GM19328 (cell line): ENCODE data around the gene ERGIC1.

Source experiments
- ATAC-seq: cut with Tn5 transposase; IDR thresholded peaks from one replicate; pipeline ENCODE4 v1.9.1; 2021; ENCODE audit warnings: mild to moderate bottlenecking, moderate library complexity; ENCODE audit not compliant: unreplicated experiment

Gene ERGIC1

DNA sequence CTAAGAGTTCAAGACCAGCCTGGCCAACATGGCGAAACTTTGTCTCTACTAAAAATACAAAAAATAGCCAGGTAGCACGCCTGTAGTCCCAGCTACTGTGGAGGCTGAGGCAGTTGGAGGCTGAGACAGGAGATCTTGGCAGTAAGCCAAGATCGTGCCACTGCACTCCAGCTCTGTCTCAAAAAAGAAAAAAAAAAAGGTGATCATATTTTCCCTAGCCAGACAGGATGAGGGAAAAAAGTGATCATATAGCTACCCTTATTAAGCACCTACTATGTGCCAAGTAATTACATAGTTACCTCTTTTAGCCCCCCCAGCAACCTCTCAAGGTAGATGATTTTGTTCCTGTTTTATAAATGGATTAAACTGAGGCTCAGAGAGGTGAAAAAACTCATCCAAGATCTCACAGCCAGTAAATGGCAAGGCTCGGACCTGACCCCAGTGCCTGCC lies 107.0 kb downstream of the ERGIC1 start:
- ATAC-seq = no peak

DNA sequence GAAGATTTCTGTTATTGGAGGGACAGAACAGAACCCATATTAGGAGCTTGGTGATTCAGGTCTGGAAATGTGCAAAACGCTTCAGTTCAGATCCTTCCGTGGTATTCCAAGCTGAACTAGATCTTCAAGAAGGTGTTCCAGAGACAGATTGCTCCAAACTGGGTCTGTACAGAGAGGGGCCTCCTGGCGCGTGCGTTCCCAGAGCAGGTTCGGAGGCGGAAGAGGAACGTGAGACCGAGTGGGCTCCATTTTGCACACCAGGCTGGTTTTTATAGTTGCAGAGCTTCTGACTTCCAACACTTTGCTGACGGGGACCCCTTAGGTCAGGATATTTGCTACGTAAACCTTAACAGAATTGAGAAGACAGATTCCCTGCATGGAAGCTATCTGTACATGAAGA lies 108.5 kb downstream of the ERGIC1 start:
- no peak for ATAC-seq

DNA sequence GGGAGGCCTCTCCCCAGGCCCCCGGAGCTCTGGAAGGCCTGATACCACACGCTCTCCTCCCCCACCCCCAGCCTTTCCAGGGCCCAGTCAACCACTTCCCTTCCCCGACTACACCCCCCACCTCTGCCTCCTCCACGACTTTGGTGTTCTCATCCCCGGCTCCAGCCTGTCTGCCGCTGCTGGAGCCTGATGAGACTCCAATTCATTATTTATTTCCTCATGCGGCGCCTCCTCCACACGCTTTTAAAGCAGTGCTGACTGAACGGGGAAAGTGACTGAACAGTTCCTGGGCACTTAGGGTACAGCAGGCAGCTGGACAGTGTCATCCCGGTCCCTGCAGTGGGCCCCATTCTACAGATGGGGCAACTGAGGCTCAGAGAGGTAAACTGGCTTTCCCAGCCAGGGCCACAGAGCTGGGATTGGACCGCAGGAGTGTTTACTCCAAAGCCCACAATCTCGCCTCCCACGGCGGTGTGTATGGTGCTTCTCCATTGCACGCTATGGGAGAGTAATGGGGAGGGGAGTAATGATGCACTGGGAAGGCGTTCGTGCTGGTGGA lies 109.3 kb downstream of the ERGIC1 start:
- no peak for ATAC-seq

DNA sequence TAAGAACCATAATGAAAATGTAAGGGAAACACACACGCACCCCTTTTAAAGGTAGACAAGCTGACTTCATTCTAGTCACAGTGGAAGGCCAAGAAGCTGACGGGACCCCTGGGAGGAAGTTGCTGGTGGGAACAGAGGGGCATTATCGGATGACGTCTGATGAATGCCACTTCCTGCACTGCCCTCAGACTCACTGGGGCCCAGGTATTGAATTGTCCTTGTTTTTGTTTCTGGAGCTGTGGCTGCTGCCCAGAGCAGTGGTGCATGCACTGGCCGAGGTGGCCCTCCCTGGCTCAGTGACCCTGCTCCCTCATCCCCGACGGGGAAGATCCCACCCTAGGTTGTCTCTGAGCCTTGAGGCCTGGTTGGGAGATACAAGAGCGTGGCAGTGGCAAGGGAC lies 109.9 kb downstream of the ERGIC1 start:
- ATAC-seq = no peak

DNA sequence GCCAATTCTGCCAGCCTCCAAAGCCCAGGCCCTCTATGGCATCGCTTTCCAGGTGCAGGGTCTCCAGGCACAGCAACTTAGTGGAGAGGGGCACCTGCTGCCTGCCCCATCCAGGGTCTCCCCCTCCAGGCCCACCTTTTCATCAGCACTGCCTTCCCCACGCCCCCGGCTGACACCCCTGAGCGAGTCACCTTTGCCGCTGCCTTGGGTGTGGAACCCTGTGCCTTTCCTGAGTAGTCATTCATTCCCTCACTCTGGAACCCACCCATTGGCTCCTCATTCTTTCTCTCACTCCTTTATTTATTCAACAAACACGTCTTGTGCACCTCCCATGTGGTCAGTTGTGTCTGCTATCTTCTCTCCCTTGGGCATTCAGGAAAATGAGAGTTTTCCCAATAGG lies 110.7 kb downstream of the ERGIC1 start:
- ATAC-seq = no peak

DNA sequence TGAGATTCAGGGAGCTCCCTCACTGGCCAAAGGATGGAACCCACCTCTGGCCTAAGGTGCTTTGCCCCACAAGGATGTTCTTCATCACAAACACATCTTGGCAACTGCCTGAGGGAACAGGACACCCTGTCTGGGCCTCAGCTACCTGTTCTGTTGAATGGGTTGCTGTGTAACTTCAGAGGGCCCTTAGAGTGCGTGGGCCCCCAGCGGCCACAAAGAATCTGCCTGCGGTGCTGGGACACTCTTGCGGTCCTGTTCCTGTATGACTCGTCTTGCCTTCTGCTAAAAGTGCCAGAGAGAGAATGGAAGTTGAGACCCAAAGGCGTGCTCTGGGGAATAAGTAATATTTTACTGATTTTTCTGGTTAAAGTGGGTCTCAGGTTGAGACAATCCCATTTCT lies 111.1 kb downstream of the ERGIC1 start:
- no peak for ATAC-seq

DNA sequence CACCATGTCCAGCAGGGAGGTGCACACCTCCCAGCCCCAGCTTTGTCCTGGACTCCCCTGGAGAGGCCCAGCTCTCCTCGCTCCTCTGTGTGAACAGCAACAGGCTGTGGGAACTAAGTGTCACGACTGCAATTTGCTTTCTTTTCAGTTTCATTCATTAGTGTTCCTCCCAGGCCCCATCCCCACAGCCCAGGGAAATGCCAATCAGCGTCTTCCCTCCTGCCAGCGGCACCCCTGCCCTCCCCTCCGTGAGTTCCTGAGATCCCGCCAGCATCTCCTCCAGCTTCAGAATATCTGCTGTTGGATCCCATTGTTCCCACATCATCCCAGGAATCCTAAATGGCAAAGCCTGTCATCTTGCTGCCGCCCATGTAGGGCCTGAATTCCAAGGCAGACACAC lies 112.1 kb downstream of the ERGIC1 start:
- ATAC-seq = no peak

DNA sequence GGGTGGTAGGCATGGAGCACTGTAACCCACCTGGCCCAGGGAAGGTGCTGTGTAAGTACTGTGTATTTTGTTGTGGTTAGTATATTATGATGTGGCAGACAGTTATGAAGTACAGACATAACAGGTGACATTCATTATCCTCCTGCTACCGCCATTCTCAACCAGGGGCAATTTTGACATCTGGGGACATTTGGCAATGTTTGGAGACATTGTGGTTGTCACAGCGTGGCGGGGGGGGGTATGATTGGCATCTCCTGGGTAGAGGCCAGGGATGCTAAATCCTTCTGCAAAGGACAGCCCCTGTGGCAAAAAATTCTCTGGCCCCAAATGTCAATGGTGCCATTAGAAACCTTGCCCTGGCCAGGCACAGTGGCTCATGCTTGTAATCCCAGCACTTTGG lies 115.4 kb downstream of the ERGIC1 start:
- no peak for ATAC-seq

DNA sequence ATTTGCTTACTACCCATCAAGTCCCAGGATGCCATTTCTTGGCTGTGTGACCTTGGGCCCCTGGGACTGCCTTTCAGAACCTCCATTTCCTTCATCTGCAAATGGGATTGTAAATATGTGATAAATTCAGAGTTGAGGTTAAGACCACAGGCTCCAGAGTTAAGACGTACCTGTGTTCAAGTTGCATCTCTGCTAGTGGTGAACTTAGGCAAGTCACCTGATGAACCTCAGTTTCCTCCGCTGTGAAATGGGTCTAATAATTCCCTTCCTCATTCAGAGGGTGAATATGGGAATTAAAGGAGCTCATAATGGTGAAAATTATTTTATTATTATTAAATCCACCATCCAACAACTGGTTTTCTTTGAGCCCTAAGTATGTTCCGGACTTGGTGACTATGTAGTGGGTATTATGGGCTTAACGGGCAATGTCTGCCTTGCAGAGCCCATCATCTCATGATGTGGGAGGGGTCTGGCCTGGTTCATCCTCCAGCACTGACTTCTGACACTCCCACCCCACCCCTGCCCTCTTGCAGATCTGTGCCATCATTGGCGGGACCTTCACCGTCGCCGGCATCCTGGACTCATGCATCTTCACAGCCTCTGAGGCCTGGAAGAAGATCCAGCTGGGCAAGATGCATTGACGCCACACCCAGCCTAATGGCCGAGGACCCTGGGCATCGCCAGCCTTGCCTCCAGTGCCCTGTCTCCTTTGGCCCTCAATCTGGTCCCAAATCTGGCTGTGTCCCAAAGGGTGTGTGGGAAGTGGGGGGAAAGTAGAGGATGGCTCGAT lies 116.3 kb downstream of the ERGIC1 start:
- no peak for ATAC-seq

DNA sequence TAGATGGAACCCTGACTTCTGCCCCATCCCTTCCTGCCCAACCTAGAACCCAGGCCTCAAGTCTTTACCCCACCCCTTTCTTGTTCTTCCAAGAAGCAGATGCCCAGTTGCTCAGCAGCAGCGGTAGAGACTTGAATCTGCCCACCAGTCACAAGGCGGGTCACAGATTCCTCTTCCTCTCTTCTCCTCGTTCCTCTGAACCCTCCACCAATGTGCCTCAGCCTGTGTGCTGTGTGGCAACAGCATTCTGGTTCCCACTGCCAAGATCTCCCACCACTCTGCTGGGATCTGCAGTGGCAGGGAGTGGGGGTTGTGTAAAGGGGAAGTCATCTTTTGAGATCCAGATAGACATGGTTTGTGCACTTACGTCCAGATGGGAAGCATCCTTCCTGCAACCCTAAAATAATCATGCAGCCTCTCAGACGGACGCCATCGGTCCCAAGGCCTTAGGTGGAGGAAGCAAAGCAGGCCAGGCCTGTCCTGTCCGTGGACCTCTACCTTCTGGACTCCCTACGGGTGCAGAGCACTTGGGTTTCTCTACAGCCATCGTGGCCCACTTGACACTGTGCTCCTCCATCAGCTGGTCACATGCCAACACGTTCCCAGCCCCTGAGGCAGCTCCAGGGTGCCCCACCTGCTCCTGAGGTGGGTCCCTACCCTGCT lies 117.5 kb downstream of the ERGIC1 start:
- no peak for ATAC-seq

DNA sequence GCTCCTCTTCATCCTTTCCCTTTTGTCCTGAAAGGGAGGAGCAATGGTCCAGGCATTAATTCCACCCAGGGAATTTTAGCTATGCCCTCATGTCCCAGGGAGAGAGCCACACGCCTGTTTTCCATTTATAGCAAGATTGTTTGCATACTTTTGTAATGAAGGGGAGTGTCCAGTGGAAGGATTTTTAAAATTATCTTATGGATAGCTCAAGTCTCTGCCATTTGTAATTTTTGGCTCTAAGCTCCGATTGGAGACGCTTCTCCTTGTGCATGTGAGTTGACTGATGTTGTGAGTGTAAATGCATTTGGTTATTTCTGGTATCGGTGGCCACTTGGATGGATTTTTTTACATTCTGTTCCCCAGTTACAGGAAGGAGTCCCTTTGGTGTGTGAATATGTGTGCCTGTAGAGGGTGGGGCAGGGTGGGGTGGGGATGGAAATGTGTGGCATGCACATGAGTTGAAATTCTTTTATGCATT lies 118.0 kb downstream of the ERGIC1 start:
- ATAC-seq = no peak

DNA sequence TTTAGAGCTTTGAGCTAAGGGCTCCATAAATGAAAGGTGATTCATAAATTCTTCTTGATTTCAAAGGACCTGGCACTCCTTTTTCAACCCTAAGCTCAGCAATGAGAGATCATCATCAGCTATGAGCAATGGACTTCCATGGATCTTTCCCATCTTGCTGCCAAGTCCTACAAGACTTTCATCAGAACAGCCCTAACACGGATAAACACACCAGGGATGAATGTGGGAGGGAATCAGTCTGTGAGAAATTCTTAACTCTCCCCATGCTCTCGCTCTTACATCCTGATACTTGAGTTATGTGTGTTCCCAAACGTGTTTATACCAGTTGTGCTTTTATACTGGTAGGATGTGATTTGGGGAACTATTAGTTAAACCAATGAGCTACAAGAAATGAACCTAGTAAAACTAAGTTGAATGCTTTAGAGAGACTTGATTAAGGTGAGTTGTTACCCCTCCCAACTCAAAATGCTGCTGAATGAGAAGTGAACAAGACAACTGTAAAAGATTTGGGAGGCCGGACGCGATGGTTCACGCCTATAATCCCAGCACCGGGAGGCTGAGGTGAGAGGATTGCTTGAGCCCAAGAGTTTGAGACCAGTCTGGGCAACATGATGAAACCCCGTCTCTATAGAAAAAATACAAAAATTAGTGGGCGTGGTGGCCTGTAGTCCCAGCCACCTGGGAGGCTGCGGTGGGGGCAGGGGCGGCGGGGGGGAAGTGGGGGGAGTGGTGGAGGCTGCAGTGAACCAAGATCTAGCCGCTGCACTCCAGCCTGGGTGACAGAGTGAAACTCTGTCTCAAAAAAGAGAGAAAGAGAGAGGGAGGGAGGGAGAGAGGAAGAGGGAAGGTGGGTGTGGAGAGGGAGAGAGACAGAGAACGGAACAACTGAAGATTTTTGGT lies 120.0 kb downstream of the ERGIC1 start:
- ATAC-seq = no peak

DNA sequence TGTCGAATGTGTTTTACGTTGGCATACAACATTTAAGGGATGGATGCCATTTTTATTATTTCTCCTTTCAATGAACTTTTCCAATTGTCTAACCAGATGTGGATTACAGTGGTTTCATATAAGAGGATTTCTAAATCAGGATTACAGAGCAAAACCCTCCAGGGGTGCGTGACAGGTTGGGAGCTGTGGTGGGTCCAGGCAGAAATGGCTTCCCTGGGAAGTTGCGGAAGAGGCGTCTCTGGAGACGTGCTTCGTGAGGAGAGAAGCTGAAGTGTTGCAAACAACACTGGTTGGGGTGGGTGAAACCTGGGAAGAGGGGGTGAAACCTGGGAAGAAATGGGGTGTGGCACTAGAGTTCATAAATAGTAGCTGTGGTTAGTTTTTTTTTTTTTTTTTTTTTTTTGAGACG lies 120.7 kb downstream of the ERGIC1 start:
- no peak for ATAC-seq

DNA sequence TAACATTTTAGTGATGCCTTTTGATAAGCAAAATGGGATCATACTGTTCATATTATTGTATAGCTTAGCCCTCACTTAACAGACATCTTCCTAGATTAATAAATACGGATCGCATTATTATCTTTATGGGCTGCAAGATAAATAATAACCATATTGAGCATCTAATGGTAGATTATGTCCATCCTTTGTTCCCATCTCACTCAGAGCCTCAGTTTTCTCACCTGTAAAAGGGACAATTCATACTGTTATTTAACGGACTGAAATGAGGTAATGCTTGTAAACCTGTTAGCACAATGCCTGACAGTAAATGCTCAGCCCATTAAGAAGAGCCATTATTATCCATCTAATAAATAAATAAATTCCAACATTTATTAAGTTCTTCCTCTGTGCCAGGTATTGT lies 122.2 kb downstream of the ERGIC1 start:
- ATAC-seq = no peak

DNA sequence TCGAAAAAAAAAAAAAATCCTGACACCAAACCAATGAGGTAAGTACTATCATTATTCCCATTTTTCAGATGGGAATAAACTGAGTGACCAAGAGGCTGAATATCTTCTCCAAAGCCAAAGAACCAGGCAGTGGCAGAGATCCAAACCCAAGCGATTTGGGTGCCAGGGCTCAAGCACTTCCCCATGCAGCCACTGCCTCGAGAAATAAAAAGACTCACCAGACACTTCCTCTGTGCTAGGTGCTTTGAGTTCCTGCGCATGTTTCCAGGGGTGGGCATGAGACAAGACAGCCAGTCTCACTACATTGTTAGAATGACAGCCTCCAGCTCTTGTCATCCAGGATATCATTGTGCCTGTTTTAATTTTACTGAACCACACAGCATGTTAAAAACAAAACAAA lies 122.9 kb downstream of the ERGIC1 start:
- no peak for ATAC-seq

DNA sequence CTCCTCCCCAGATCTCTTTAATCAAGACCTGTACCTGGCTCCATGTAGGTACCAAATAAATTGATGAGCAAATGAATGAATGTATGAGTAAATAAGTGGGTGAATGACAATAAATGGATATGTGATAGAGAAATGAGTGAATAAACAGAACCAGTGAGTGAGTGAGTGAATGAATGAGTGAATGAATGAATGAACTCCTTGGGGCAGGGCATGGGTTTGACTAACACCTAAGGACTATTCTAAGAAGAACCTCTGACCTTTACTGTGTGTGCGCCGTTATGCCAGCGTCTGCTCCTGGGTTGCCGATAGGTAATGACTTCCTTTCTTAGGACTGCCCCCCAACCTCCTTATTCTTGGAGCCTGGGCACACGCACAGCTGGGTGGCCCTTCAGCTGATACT lies 123.4 kb downstream of the ERGIC1 start:
- no peak for ATAC-seq

DNA sequence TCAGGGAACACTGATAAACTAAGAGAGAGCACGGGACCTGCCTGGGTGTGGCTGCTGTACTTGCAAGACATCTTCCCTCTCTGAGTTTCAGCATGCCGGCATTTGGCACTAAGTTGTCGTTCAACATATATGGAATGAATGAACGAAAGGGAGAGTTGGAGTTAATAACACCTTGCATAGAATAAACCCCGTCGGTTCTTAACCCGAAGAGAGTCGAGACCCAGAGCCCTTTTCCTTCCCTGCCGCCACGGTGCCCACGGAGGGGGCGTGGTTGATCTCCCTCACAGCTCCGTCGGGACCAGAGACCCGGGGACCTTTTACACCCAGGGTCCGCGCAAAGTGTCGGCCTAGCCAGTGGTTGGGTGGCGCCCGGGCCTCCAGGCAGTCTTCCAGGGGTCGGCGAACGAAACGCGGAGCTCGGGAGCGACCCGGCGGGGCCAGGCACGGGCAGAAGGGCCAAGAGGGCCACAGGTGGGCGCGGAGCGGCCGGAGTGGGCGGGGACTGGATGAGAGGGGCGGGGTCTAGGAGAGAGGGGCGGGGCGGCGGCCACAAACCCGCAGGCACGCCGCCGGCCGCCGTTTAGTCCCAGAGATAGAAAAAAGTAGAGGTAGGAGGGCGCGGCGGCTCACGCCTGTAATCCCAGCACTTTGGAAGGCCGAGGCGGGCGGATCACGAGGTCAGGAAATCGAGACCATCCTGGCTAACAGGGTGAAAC lies 124.4 kb downstream of the ERGIC1 start:
- ATAC-seq = peak; percentile 59

DNA sequence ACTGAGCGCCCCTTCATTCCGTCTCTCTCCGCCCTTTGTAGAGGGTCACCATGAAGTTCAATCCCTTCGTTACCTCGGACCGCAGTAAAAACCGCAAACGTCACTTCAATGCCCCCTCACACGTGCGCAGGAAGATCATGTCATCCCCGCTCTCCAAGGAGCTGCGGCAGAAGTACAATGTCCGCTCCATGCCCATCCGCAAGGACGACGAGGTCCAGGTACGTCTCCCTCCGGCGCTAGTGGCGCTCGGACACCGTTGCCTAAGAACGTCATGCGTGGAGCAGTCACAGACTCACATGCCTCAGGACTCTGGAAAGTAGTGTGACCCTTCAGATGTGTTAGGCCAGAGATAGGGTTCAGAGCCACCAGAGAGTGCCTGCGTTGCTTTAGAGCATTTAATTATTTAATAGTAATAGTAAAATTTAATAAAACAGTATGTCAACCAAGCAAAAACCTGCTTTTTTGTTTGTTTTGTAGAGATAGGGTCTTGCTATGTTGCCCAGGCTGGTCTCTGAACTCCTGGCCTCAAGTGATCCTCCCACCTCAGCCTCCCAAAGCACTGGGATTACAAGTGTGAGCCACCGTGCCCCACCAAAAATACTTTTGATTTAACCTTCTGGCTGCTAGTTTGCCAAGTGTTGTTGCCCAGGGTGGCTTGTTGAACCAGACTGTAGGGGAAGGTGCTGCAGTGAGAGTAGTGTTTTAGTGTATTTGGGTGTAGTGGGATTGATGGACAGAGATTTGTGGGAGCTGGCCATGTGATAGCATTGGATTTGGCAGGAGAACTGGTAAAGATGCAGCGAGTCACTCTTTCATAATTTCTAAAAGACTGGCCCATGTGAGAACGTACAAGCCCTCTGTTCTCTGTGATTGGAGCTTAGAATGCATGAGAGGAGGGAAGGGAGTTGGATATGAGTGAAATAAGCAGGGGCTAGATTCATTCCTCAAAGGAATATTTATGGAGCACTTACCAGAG lies 126.1 kb downstream of the ERGIC1 start:
- no peak for ATAC-seq

DNA sequence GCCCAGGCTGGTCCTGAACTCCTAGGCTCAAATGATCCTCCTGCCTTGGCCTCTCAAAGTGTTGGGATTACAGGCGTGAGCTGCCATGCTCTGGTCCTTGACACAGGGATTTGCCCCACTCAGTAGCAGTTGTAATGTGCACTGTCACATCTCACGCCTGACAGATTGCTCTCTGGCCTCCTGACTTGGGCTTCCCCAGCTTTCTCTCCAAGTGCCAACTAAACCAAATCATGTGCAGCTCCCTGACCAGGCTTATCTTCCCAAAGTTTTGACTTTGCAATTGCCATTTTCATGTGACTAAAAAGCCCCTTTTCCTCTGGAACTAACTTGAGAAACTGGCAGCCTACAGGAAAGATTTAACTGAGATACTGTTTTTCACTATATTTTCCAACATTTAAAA lies 135.9 kb downstream of the ERGIC1 start:
- no peak for ATAC-seq
